ENCODE data around the gene NKD2. TPM values are rescaled to one million over a fixed set of nuclear protein-coding genes. Genes with fewer than 3 reads are reported as not detected.

NKD2 gene
- total and polyA plus RNA-seq, 9 of the 15 experiments (the other 6 are each of a cell fraction or from before 2014, with no cell fraction given) = 0.09 to 0.64 (median 0.27) TPM; not detected in 5

DNA sequence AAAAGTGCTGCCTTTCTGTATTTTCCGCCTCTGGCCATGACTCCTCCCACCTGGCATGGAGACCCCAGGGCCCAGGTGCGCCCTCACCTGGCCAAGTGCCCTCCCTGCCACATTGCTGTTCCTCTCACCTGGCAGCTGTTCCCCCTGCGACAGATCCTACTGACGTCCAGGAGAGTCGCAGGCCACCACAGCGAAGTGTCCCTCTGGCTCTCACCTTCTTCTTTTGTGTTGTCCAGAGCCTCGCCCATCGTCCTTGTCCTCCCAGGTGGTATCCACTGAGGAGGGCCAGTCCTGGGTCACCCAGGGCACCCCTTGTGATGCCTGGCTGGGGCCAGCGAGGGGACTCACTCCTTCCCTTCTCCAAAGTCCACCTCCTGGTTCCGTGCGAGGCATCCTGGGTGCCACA lies 2.6 kb downstream of the NKD2 start:
- intact Hi-C loops (cut with micrococcal nuclease) = loop anchor here (2.0 kb wide), 1 partner anchor 88 kb away; no protein-coding TSS in a partner anchor
- Histone ChIP-seq H3K9me1 (ENCODE audit: control insufficient read depth, insufficient read depth, low read length) (no peaks in the 10 kb centered on the region), H3K4me3 (no peak overlapping the region), H3K36me3 (ENCODE audit: control insufficient read depth, insufficient read depth, low read length) (no peaks in the 10 kb centered on the region), H3K27ac (ENCODE audit: extremely low read depth, low read depth, low read length) (no peak overlapping the region), H3K9ac (ENCODE audit: insufficient read depth in 1 of 2, low read depth in 2 of 2, low read length in 2 of 2) (no peak overlapping the region), H2AFZ (ENCODE audit: low read depth, low read length) (no peak overlapping the region), H4K20me1 (replicated peaks; ENCODE audit: control insufficient read depth, insufficient read depth, low read length) (peaks cover 46% of the 10 kb centered on the region), H3K9me3 (replicated peaks; ENCODE audit: control insufficient read depth, insufficient read depth, low read depth, low read length) (no peaks in the 10 kb centered on the region), H3K79me2 (ENCODE audit: control insufficient read depth, insufficient read depth, low read length) (no peaks in the 10 kb centered on the region), H3K4me1 (replicated peaks in 1 of 2; ENCODE audit: control insufficient read depth in 2 of 2, insufficient read depth in 2 of 2, low read length in 2 of 2) (peaks cover 0 to 34% of the 10 kb centered on the region in 2 experiments; a peak in 2 of 5 replicates), H3K27me3 (ENCODE audit: control insufficient read depth in 2 of 2, insufficient read depth in 2 of 2, low read length in 2 of 2) (peaks cover 45 to 87% of the 10 kb centered on the region in 2 experiments), H3K4me2 (ENCODE audit: insufficient read depth, low read length) (no peak overlapping the region)
- POLR2A ChIA-PET = interaction anchor here (0.5 to 1.7 kb wide), 2 partner anchors 8 to 23 kb away, joined by 4 to 5 read pairs; no protein-coding TSS in a partner anchor
- no TSS peak for BruUV-seq (replicated peaks)
- peak; percentile 72 for ATAC-seq
- WGBS (ENCODE audit: insufficient coverage, low coverage, missing lambda C conversion rate) = 8% methylated on average over 11 of the region's 11 CpGs
- CTCF ChIA-PET (ENCODE audit: low intra/inter-chr PET ratio) = interaction anchor here (1.3 kb wide), 1 partner anchor 87 kb away, joined by 6 read pairs; no protein-coding TSS in a partner anchor
- in situ Hi-C loops (cut with MboI) = no loop called here
- no peak for FAIRE-seq
- DNase-seq (ENCODE audit: extremely low read depth in 1 of 4, low spot score in 3 of 4) = peak; percentile 66 to 88 (median 84)
- TF ChIP-seq YY1 (IDR thresholded peaks at IDR 0.05; ENCODE audit: borderline replicate concordance in 1 of 3, control insufficient read depth in 1 of 3, extremely low read depth in 1 of 3, insufficient read depth in 3 of 3, insufficient read length in 1 of 3, insufficient replicate concordance in 2 of 3, low read depth in 1 of 3, low read length in 2 of 3) (peak in 1 of 3 experiments; percentile 8), ZBTB7A (IDR thresholded peaks at IDR 0.05; ENCODE audit: borderline replicate concordance, control insufficient read depth, low read depth, low read length) (peak; percentile 46; the same call in 1 of the 2 replicates), POLR2AphosphoS5 (IDR thresholded peaks at IDR 0.05; ENCODE audit: control insufficient read depth, insufficient read depth, low read depth, low read length) (no peak), RAD21 (CRISPR knock-in tag; conservative IDR thresholded peaks at IDR 0.05 in 1 of 2, IDR thresholded peaks at IDR 0.05 in 1 of 2) (peak; percentile 38 to 65; a peak in 2 of 4 replicates), ZNF274 (IDR thresholded peaks at IDR 0.05; ENCODE audit: borderline replicate concordance, low read depth, low read length) (no peak), ZNF77 (CRISPR knock-in tag; IDR thresholded peaks at IDR 0.05) (no peak), SMC3 (conservative IDR thresholded peaks at IDR 0.05; ENCODE audit: insufficient read depth, low read depth, low read length) (0 out of 2 replicates have a peak, but pooled peaks have one; percentile 41)
- TF ChIP-seq, protein P1, sequence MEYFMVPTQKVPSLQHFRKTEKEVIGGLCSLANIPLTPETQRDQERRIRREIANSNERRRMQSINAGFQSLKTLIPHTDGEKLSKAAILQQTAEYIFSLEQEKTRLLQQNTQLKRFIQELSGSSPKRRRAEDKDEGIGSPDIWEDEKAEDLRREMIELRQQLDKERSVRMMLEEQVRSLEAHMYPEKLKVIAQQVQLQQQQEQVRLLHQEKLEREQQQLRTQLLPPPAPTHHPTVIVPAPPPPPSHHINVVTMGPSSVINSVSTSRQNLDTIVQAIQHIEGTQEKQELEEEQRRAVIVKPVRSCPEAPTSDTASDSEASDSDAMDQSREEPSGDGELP (CRISPR knock-in tag; IDR thresholded peaks at IDR 0.05; ENCODE audit: borderline replicate concordance) = peak; percentile 75; the same call in 1 of the 2 replicates
- TF ChIP-seq, protein P2, sequence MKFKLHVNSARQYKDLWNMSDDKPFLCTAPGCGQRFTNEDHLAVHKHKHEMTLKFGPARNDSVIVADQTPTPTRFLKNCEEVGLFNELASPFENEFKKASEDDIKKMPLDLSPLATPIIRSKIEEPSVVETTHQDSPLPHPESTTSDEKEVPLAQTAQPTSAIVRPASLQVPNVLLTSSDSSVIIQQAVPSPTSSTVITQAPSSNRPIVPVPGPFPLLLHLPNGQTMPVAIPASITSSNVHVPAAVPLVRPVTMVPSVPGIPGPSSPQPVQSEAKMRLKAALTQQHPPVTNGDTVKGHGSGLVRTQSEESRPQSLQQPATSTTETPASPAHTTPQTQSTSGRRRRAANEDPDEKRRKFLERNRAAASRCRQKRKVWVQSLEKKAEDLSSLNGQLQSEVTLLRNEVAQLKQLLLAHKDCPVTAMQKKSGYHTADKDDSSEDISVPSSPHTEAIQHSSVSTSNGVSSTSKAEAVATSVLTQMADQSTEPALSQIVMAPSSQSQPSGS (CRISPR knock-in tag; IDR thresholded peaks at IDR 0.05) = no peak
- TF ChIP-seq, protein P3, sequence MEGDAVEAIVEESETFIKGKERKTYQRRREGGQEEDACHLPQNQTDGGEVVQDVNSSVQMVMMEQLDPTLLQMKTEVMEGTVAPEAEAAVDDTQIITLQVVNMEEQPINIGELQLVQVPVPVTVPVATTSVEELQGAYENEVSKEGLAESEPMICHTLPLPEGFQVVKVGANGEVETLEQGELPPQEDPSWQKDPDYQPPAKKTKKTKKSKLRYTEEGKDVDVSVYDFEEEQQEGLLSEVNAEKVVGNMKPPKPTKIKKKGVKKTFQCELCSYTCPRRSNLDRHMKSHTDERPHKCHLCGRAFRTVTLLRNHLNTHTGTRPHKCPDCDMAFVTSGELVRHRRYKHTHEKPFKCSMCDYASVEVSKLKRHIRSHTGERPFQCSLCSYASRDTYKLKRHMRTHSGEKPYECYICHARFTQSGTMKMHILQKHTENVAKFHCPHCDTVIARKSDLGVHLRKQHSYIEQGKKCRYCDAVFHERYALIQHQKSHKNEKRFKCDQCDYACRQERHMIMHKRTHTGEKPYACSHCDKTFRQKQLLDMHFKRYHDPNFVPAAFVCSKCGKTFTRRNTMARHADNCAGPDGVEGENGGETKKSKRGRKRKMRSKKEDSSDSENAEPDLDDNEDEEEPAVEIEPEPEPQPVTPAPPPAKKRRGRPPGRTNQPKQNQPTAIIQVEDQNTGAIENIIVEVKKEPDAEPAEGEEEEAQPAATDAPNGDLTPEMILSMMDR (IDR thresholded peaks at IDR 0.05 in 2 of 3, conservative IDR thresholded peaks at IDR 0.05 in 1 of 3; ENCODE audit: insufficient read depth in 2 of 3, low read depth in 1 of 3, low read length in 3 of 3) = peak; percentile 74 to 83 (median 77)

All from K562 (cell line).